ENCODE measurements around the gene DPP4.
"Not testable (repeated sequence)": the region's sequence is repeated elsewhere in the genome, so short reads cannot be mapped to it uniquely, and the experiment has no call there.

Gene DPP4

GRCh38 chr2:161991991-161992390 lies 82.0 kb downstream of the DPP4 start:
- DNase-seq (ENCODE audit: low read depth in 1 of 2, low spot score in 1 of 2): no peak

DNA sequence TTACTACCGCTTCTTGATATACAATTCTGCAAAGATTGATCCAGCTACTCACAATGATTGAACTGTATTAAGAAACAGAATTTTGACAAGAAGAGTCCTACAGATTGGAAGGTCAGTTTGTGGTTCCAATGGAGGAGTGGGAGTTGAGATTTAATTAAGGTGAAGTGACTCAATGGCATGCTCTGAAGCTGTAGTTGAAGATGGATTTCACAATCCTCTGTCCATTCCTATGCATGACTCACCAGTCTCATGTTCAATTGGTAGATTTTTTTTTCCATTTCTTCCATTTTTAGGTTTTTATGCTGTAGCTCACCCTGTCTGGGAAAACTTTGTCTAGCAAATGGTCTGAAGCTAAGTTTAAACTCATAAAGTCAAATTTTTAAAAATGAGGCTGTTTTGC lies 83.3 kb downstream of the DPP4 start:
- no peak for DNase-seq (ENCODE audit: low read depth in 1 of 2, low spot score in 1 of 2)

DNA sequence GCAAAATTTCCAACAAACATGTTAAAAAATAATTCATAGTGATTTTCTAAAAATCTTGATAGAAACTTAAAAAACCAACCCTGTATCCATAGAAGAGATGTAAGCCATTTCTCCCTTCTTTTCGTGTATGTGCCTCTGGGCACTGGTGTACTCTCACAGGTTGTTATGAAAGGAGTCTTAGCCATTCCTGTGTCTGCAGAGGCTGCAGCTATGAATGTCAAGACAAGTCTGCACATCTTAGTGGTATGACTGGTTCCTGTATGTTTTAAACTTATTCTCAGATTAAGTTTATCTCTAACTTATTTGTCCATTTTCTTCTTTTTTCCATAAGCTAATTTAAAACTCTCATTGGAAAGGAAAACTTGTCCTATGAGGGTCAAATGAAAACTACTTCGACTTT lies 84.0 kb downstream of the DPP4 start:
- no peak for DNase-seq (ENCODE audit: low read depth in 1 of 2, low spot score in 1 of 2)

DNA sequence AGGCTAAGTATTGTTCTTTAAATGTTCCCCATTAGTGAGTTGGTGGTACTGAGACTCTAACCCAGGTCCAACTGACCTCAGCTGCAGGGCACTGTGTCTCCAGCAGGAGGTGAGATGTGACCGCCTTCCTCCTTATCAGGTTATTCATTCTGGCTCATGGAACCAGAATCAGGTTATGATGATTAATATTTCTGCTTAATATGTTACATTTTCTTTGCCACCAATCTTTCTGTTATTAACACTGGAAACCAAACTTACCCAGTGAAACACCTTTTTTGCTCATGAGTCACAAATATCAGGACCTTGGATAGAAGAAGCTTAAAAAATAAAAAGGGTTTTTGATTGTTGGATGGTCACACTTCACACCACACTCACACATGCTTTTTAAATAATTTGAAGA lies 85.4 kb downstream of the DPP4 start:
- no peak for DNase-seq (ENCODE audit: low read depth in 1 of 2, low spot score in 1 of 2)

DNA sequence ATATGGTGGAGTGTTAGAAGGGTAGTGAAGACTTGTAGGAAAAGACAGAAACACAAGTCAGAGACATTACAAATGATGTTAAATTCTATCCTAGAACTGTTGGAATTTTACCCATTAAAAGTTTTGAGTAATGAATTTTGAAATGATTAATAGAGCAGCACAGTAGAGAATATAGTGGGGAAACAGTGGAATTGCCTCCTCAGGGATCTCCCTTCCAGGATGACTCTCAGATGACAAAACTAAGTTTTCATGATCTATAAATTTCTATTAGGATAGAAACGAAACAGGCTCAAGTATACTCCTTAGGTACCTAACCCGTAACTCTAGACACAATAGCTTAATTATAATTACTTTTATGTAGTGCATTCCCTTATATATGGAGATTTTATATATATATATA lies 86.7 kb downstream of the DPP4 start:
- DNase-seq (ENCODE audit: low read depth in 1 of 2, low spot score in 1 of 2): no peak

GRCh38 chr2:161983866-161984265 lies 90.1 kb downstream of the DPP4 start:
- no peak for DNase-seq (ENCODE audit: low read depth in 1 of 2, low spot score in 1 of 2)

- no peak for DNase-seq (ENCODE audit: low read depth in 1 of 2, low spot score in 1 of 2)
Observed at GRCh38 chr2:161983331-161983651, 90.7 kb downstream of the DPP4 start.

DNA sequence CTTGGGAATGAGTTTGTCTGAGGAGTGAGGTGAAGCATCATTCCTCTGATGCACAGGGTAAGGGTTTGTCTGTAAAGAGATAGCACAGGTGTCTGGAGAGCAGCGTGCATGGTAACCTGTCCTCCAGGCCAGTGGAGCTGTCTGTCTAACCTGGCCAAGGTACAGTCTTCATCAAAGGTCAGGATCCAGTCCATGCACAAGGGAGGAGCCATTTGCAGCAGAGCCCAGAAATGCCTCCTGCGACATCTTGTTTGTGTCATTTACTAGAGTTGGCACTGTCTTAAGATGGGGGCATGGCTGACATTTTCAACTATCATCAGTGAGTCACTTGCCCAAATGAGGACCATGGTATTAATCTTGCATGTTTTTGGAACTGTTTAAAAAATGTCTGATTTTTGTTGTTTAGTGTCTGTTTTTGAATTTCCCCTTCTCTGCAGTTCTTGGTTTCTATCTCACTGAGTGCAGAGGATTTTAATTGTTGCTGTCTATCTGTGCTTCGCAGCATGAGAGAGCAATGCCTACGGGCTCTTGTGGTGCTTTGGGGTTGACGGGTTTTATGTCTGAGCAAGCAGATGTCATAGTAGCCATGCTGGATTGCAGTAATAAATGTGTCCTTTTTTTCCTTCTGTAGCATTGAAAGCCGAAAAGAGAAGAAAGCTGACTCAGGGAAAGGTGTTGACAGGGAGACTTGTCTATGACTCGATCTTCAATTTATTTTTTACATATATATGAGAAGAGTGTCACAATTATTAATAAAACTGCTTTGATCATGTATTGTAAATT lies 91.3 kb downstream of the DPP4 start:
- DNase-seq (ENCODE audit: low read depth in 1 of 2, low spot score in 1 of 2): no peak

- DNase-seq (ENCODE audit: low read depth in 1 of 2, low spot score in 1 of 2): no peak
Observed at GRCh38 chr2:161981679-161982250, 92.2 kb downstream of the DPP4 start.

- no peak for DNase-seq (ENCODE audit: low read depth in 1 of 2, low spot score in 1 of 2)
Observed at GRCh38 chr2:161980976-161981375, 93.0 kb downstream of the DPP4 start.

- no peak for DNase-seq (ENCODE audit: low read depth in 1 of 2, low spot score in 1 of 2)
Observed at GRCh38 chr2:161979490-161979889, 94.5 kb downstream of the DPP4 start.

DNA sequence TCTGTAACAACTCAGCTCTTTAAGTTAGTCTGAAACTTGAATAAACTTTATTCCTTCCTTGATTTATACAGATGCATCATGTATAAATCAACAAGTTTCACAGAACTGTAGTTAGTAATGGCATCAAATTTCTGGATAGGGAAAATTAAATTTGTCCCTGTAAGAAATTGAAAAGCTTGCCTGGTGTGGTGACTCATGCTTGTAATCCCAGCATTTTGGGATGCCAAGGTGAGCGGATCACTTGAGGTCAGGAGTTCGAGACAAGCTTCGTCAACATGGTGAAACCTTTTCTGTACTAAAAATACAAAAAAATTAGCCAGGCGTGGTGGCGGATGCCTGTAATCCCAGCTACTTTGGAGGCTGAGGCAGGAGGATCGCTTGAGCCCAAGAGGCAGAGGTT lies 96.1 kb downstream of the DPP4 start:
- DNase-seq (ENCODE audit: low read depth in 1 of 2, low spot score in 1 of 2): not testable (repeated sequence)

DNA sequence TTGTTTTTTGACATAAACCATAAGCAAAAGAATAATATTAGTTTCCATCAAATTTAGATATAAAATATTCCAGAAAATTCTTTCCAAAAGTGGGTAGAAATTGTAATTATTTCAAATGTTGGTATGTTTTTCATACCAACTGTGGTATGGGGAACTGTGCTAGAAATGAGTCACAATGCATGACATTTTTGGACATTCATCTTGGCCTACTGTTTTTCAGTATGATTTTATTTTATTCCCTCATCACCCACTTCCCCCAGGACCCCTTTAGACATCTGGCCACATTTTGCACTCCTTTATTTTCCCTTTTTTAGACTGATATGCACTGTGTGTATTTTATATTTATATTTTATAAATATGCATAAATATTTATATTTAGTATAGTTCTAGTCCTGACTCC lies 97.1 kb downstream of the DPP4 start:
- DNase-seq (ENCODE audit: low read depth in 1 of 2, low spot score in 1 of 2): no peak

- no peak for DNase-seq (ENCODE audit: low read depth in 1 of 2, low spot score in 1 of 2)
Observed at GRCh38 chr2:161976295-161976694, 97.7 kb downstream of the DPP4 start.

DNA sequence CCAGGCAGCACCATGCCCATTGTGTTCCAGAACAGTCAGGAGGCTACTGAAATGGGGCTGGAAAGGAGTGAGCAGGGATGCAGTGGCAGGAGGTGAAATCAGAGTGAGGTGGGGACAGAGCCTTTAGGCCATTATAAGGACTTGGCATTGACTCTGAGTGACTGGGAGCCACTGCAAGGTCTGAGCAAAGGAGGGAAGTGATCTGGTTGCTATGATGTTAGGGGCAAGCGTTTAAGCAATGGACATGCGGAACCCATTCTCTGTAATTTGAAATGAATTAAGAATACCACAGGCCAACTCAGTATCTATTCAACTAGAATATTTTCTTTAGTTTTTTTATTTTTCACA lies 98.2 kb downstream of the DPP4 start:
- no peak for DNase-seq (ENCODE audit: low read depth in 1 of 2, low spot score in 1 of 2)

- DNase-seq (ENCODE audit: low read depth in 1 of 2, low spot score in 1 of 2): no peak
Observed at GRCh38 chr2:161975062-161975812, 98.8 kb downstream of the DPP4 start.

DNA sequence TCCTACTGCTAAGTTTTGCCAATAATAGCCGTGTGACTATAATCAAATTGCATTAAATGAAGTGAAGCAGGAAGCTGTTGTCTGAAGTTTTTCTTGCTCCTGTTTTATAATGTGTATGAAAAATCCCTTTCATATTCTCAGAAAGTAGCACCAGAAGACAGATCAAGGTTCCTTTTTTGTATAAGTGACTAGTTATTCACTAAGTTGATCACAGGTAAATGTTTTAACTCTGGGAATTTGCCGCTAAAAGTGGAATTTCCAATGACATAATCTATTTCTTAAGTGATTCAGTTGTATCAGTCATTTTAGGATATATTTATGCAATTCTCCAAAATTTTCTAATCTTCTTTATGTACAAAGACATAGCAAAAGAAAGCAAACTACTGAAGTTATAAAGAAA lies 99.6 kb downstream of the DPP4 start:
- DNase-seq (ENCODE audit: low read depth in 1 of 2, low spot score in 1 of 2): no peak

- no peak for DNase-seq (ENCODE audit: low read depth in 1 of 2, low spot score in 1 of 2)
Observed at GRCh38 chr2:161972866-161973265, 101.1 kb downstream of the DPP4 start.

GRCh38 chr2:161972232-161972631 lies 101.8 kb downstream of the DPP4 start:
- DNase-seq (ENCODE audit: low read depth in 1 of 2, low spot score in 1 of 2): no peak

GRCh38 chr2:161971551-161971950 lies 102.5 kb downstream of the DPP4 start:
- DNase-seq (ENCODE audit: low read depth in 1 of 2, low spot score in 1 of 2): no peak

GRCh38 chr2:161969159-161969558 lies 104.9 kb downstream of the DPP4 start:
- DNase-seq (ENCODE audit: low read depth in 1 of 2, low spot score in 1 of 2): no peak

DNA sequence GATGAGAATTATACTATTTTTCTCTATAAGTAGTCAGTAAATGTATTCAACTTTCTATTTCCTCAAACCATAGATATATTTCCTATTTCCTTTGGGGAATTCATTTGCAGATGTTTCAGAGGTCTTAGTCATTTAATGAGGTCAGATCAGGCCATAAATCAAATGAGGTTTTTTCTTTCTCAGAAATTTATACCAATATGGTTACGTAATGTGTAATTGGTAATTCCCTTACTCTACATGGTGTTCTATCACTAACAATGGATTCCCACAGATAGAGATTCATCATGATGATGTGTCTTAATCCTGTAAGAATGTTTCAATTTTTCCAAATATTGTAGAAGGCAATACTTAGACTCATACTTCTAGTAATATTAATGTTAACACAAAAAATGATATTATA lies 108.0 kb downstream of the DPP4 start:
- no peak for DNase-seq (ENCODE audit: low read depth in 1 of 2, low spot score in 1 of 2)

GRCh38 chr2:161964160-161964559 lies 109.9 kb downstream of the DPP4 start:
- DNase-seq (ENCODE audit: low read depth in 1 of 2, low spot score in 1 of 2): no peak

Measured in activated CD4-positive, alpha-beta T cell treated with anti-CD3 and anti-CD28 coated beads, Interleukin-2, amount 50 U/mL, for 24 hours (primary cell).